Ovary (tissue), 9 donors: ENCODE results near the gene IL1RN. TPM values are rescaled to one million over a fixed set of nuclear protein-coding genes. Genes with fewer than 3 reads are reported as not detected.

Experiments used
- DNase-seq, 5 donors: peaks; one replicate each; pipeline ENCODE4 v3.0.0-alpha.2; 2019 to 2020
- H3K27ac ChIP-seq, 2 donors: fragments of 200-600 bp; one replicate each; pipeline versions ENCODE4 v1.5.1 to v1.8.0; 2019 to 2022
- H3K27me3 ChIP-seq: fragments of 200-600 bp; one replicate; pipeline ENCODE4 v1.8.0; 2022
- H3K36me3 ChIP-seq: fragments of 200-600 bp; sonication (generic); one replicate; pipeline ENCODE4 v1.5.1; 2019
- H3K4me1 ChIP-seq: one replicate; pipeline ENCODE4 v1.8.1; 2013; ENCODE audit warnings: mild to moderate bottlenecking, moderate library complexity; ENCODE audit not compliant: insufficient read depth
- H3K4me3 ChIP-seq: fragments of 200-600 bp; sonication (generic); one replicate; pipeline ENCODE4 v1.5.1; 2017
- H3K9me3 ChIP-seq, 2 donors: fragments of 200-600 bp in 1 of 2; sonication (generic) in 1 of 2; one replicate each; pipeline versions ENCODE4 v1.5.1 to v1.8.1; 2013 to 2019; ENCODE audit warnings: mild to moderate bottlenecking in 1 of 2, moderate library complexity in 1 of 2
- EP300 ChIP-seq: sonication (generic); formaldehyde crosslinking; IDR thresholded peaks from one replicate; pipeline ENCODE4 v1.6.1; 2017; ENCODE audit warnings: antibody characterized with exemption
- POLR2A ChIP-seq: fragments of 450-650 bp; IDR thresholded peaks from one replicate; pipeline ENCODE4 v1.6.1; 2017; ENCODE audit warnings: antibody characterized with exemption, mild to moderate bottlenecking, moderate library complexity
- WGBS, 3 donors: extraction: QIAGEN DNeasy Blood & Tissue Kit in 1 of 3; methylation state at CpG; one replicate each; pipeline versions ENCODE4 v1.1.5 to v1.1.7; 2013 to 2017; 5-methylcytosine and 5-hydroxymethylcytosine counted together
- intact Hi-C, 4 donors: fragments of 100-400 bp; cut with DNase I; formaldehyde crosslinking; loops; one replicate each; pipeline versions ENCODE4 v1.11.0 to v1.15.1; 2022 to 2023
- polyA plus RNA-seq, 2 donors: library from polyadenylated mRNA; stranded (reverse); fragments of 200-250 nt in 1 of 2; fragments of 350-450 nt in 1 of 2; fragmentation: Illumina TruSeq in 1 of 2; extraction: RNeasy Lipid Tissue Mini Kit (QIAGEN cat#74804) in 1 of 2; gene quantifications; one replicate each; pipeline ENCODE4 v1.2.3, GENCODE V29; 2013 to 2014
- total RNA-seq, 7 donors: library from RNA; depleted of rRNA in 2 of 7; stranded (reverse); fragments of >200 nt in 2 of 7; fragmentation: NEBNext Ultra II Directional in 3 of 7; extraction: Animal tissue kit (Norgen Biotek cat#: 25700) in 3 of 7; gene quantifications; one replicate each; pipeline versions ENCODE4 v1.1.0 to v1.2.4, GENCODE V29; 2016 to 2023
- TF ChIP-seq, protein P1 (sequence below), 3 donors: fragments of 450-650 bp in 2 of 3; fragments of 200-600 bp in 1 of 3; IDR thresholded peaks; one replicate each; pipeline versions ENCODE4 v1.5.1 to v1.8.0; 2016 to 2022; ENCODE audit warnings: antibody characterized with exemption in 3 of 3, mild to moderate bottlenecking in 1 of 3
- donor health status: DM: no; HTN: no; CAD: no; lungs with moderate emphysema.
- donor health status: DM: no; HTN: no; CAD: no.
- donor health status: Bipolar disorder and iron deficiency.
- donor health status: DM: yes; HTN: yes; CAD: no.
- donor health status: DM: no; HTN: no; CAD: no.
- donor health status: DM: yes; HTN: yes; CAD: no.

Gene IL1RN
- total and polyA plus RNA-seq, 9 donors = 0.29 to 7.9 (median 0.56) TPM; not detected in 1

GRCh38 chr2:113112871-113113270, 14.5 kb upstream of the IL1RN start:
- intact Hi-C loops = no loop called here
- Histone ChIP-seq H3K4me3 (no peak overlapping the region), H3K4me1 (no peaks in the 10 kb centered on the region), H3K27ac (no peak overlapping the region), H3K9me3 (no peaks in the 10 kb centered on the region), H3K36me3 (no peaks in the 10 kb centered on the region), H3K27me3 (no peaks in the 10 kb centered on the region)
- 79 to 91% (median 89%) methylated on average over 6 of the region's 6 CpGs for WGBS, 3 donors
- TF ChIP-seq EP300 (no peak), POLR2A (no peak)
- TF ChIP-seq, protein P1, sequence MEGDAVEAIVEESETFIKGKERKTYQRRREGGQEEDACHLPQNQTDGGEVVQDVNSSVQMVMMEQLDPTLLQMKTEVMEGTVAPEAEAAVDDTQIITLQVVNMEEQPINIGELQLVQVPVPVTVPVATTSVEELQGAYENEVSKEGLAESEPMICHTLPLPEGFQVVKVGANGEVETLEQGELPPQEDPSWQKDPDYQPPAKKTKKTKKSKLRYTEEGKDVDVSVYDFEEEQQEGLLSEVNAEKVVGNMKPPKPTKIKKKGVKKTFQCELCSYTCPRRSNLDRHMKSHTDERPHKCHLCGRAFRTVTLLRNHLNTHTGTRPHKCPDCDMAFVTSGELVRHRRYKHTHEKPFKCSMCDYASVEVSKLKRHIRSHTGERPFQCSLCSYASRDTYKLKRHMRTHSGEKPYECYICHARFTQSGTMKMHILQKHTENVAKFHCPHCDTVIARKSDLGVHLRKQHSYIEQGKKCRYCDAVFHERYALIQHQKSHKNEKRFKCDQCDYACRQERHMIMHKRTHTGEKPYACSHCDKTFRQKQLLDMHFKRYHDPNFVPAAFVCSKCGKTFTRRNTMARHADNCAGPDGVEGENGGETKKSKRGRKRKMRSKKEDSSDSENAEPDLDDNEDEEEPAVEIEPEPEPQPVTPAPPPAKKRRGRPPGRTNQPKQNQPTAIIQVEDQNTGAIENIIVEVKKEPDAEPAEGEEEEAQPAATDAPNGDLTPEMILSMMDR (IDR thresholded peaks at IDR 0.05) = no peak
- DNase-seq = no peak

DNA sequence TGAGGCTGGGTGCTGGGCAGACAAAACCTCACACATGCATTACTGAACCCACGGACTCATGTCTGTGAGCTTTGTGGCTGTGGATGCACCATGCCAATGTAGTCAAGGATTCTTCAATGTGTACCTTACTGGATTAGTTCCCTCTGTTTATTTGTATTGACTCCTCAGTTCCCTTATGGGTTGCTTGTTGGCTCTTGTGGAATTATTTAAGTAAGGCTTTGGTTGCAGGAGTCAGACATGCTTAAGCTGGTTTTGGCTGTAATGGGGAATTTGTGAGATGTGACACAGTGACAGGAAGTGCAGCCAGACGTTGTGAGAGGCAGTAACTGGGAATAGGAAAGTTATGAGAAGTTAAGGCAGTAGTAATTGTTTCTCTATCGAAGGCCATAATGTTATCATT, 13.6 kb upstream of the IL1RN start:
- intact Hi-C loops = no loop called here
- no peak for DNase-seq
- TF ChIP-seq EP300 = no peak
- no peak for TF ChIP-seq POLR2A
- H3K27me3 ChIP-seq = no peaks in the 10 kb centered on the region
- H3K9me3 ChIP-seq = no peaks in the 10 kb centered on the region
- H3K4me1 ChIP-seq = no peaks in the 10 kb centered on the region
- H3K4me3 ChIP-seq = no peak overlapping the region
- no peaks in the 10 kb centered on the region for H3K36me3 ChIP-seq
- H3K27ac ChIP-seq = no peak overlapping the region
- 56 to 60% (median 56%) methylated on average over 3 of the region's 3 CpGs for WGBS, 3 donors

GRCh38 chr2:113114224-113114945, 13.0 kb upstream of the IL1RN start:
- intact Hi-C loops = no loop called here
- H3K4me3 ChIP-seq = no peak overlapping the region
- H3K27me3 ChIP-seq = no peaks in the 10 kb centered on the region
- no peaks in the 10 kb centered on the region for H3K9me3 ChIP-seq
- no peak for DNase-seq
- H3K27ac ChIP-seq = no peak overlapping the region
- no peaks in the 10 kb centered on the region for H3K36me3 ChIP-seq
- WGBS, 3 donors = 53 to 71% (median 55%) methylated on average over 6 of the region's 6 CpGs
- TF ChIP-seq POLR2A (no peak), EP300 (no peak)
- TF ChIP-seq, protein P1 (IDR thresholded peaks at IDR 0.05) = no peak
- no peaks in the 10 kb centered on the region for H3K4me1 ChIP-seq

GRCh38 chr2:113114996-113115395, 12.4 kb upstream of the IL1RN start:
- Histone ChIP-seq H3K9me3 (no peaks in the 10 kb centered on the region), H3K4me1 (no peaks in the 10 kb centered on the region), H3K27ac (no peak overlapping the region), H3K36me3 (no peaks in the 10 kb centered on the region), H3K27me3 (no peaks in the 10 kb centered on the region), H3K4me3 (no peak overlapping the region)
- WGBS, 3 donors = 5 to 29% (median 10%) methylated on average over 4 of the region's 4 CpGs
- TF ChIP-seq EP300 = no peak
- no peak for TF ChIP-seq POLR2A
- TF ChIP-seq, protein P1 (IDR thresholded peaks at IDR 0.05) = no peak
- no peak for DNase-seq
- intact Hi-C loops = no loop called here
